HUES6 (cell line): ENCODE measurements around the gene WWOX.

ENCODE experiments used
- H3K27ac ChIP-seq: 2 replicates; pipeline ENCODE4 v1.7.0; 2013; ENCODE audit warnings: low read depth, mild to moderate bottlenecking, low read length, inconsistent platforms
- H3K27me3 ChIP-seq: 2 replicates; pipeline ENCODE4 v1.6.1; 2013; ENCODE audit warnings: low read length; ENCODE audit not compliant: control insufficient read depth, insufficient read depth
- H3K36me3 ChIP-seq: 2 replicates; pipeline ENCODE4 v1.6.1; 2013; ENCODE audit warnings: low read length; ENCODE audit not compliant: control insufficient read depth, insufficient read depth
- H3K4me1 ChIP-seq: 2 replicates; pipeline ENCODE4 v1.6.1; 2013; ENCODE audit warnings: low read length; ENCODE audit not compliant: control insufficient read depth, insufficient read depth
- H3K4me3 ChIP-seq: 2 replicates; pipeline ENCODE4 v1.5.1; 2013; ENCODE audit warnings: low read depth, low read length
- H3K9ac ChIP-seq: one replicate; pipeline ENCODE4 v1.6.1; 2013; ENCODE audit warnings: mild to moderate bottlenecking, low read length
- H3K9me3 ChIP-seq: 2 replicates; pipeline ENCODE4 v1.6.1; 2013; ENCODE audit warnings: low read depth, low read length; ENCODE audit not compliant: control insufficient read depth, insufficient read depth

WWOX gene

GRCh38 chr16:78211946-78212345 lies 112.5 kb downstream of the WWOX start:
- no peak overlapping the region for H3K9ac ChIP-seq
- no peak overlapping the region for H3K4me3 ChIP-seq
- H3K27ac ChIP-seq = no peak overlapping the region
- H3K27me3 ChIP-seq = no peaks in the 10 kb centered on the region
- no peaks in the 10 kb centered on the region for H3K36me3 ChIP-seq
- H3K4me1 ChIP-seq = no peaks in the 10 kb centered on the region; the same call in 1 of the 2 replicates
- H3K9me3 ChIP-seq = no peaks in the 10 kb centered on the region

GRCh38 chr16:78212674-78213073 lies 113.2 kb downstream of the WWOX start:
- Histone ChIP-seq H3K9ac (no peak overlapping the region), H3K4me1 (no peaks in the 10 kb centered on the region; the same call in 1 of the 2 replicates), H3K27ac (no peak overlapping the region)

DNA sequence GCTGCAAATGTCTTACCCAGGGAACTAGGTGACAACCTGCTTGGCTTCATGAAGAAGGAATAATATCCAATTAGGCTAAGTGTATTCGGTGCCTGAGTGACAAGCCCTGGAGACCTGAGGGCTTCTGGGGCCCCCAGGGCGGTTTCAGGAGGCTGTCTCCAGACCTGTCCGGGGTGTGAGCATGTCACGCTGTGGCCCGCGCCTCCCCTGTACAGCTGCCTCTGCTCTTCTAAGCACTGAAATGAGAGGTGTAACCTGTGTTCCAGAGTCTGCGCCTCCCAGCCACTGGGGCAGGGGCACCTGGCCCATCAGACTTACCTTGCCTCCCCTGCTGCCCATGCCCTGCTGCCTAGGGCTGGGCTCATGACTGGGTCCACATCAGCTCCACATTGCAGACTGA lies 114.3 kb downstream of the WWOX start:
- no peaks in the 10 kb centered on the region for H3K9me3 ChIP-seq
- no peak overlapping the region for H3K4me3 ChIP-seq
- no peaks in the 10 kb centered on the region for H3K36me3 ChIP-seq
- no peak overlapping the region for H3K27ac ChIP-seq
- H3K27me3 ChIP-seq = no peaks in the 10 kb centered on the region
- H3K9ac ChIP-seq = no peak overlapping the region
- H3K4me1 ChIP-seq = no peaks in the 10 kb centered on the region; the same call in 1 of the 2 replicates

More at GRCh38 chr16:78212674-78213073, 113.2 kb downstream of the WWOX start:
- no peaks in the 10 kb centered on the region for H3K27me3 ChIP-seq
- no peak overlapping the region for H3K4me3 ChIP-seq
- H3K36me3 ChIP-seq = no peaks in the 10 kb centered on the region
- H3K9me3 ChIP-seq = no peaks in the 10 kb centered on the region

- Histone ChIP-seq H3K4me3 (no peak overlapping the region), H3K9ac (no peak overlapping the region), H3K36me3 (no peaks in the 10 kb centered on the region), H3K27ac (no peak overlapping the region), H3K9me3 (no peaks in the 10 kb centered on the region), H3K4me1 (no peaks in the 10 kb centered on the region; the same call in 1 of the 2 replicates), H3K27me3 (no peaks in the 10 kb centered on the region)
These were observed 115.8 kb downstream of the WWOX start for GRCh38 chr16:78215222-78215621.

DNA sequence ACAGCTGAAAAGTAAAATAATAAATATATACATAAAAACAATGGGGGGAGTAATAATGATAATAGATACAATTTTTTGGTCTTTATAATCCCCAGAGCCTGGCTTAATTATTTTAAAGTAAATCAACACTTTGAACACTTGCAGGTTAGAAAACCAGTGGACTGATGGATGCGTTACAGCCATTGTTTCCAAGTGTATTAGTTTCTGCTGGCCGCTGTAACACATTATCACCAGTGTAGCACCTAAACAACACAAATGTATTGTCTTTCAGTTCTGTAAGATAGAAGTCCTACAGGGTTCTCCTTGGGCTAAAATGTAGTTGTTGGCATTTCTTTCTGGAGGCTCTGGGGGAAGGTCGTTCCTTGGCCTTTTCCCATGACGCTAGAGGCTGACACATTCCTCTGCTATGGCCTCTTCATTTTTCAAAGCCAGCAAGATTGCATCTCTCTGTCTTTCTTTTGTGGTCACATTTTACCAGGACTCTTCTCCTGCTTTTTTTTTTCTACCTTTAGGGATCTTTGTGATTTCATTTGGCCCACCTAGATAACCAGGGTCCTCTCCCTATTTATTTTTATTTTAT lies 116.8 kb downstream of the WWOX start:
- Histone ChIP-seq H3K4me1 (no peaks in the 10 kb centered on the region), H3K27me3 (no peaks in the 10 kb centered on the region), H3K4me3 (no peak overlapping the region), H3K9ac (no peak overlapping the region), H3K36me3 (no peaks in the 10 kb centered on the region), H3K27ac (no peak overlapping the region), H3K9me3 (no peaks in the 10 kb centered on the region)

DNA sequence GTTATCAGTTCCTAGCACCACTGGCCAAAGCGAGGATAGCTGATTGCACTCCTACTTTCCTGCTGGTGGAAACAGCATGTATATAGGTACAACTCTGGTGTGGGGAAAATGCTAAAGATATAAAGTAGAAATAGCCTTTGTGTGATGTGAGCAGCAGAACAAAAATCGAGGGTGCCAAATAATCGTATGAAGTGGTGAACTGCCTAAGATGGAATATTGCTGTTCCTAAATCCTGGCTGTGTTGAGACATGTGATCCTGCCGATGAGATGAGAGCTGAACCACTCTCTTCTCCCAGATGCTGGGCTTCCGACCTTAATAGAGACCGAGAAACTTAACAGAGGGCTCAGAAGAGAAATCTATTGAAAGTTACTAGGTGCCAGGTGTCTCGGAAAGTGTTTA lies 117.8 kb downstream of the WWOX start:
- Histone ChIP-seq H3K27me3 (no peaks in the 10 kb centered on the region), H3K4me1 (no peaks in the 10 kb centered on the region), H3K9ac (no peak overlapping the region), H3K4me3 (no peak overlapping the region), H3K36me3 (no peaks in the 10 kb centered on the region), H3K27ac (no peak overlapping the region), H3K9me3 (no peaks in the 10 kb centered on the region)

DNA sequence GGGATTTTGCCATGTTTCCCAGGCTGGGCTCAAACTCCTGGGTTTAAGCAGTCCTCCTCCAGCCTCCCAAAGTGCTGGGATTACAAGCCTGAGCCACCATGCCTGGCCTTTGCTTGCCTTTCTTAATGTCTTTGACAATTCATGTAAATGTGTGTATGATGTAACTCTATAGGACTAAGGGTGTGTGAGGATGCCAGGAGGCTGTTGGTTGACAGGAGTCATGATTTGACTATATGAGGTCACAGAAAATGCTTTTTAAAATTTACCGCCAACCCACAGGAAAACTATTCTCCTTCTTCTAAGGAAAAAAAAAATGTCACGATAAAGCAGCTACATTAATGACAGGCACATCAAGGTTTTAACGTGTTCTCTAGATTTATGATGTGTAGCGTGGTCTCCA lies 118.8 kb downstream of the WWOX start:
- Histone ChIP-seq H3K4me3 (no peak overlapping the region), H3K36me3 (no peaks in the 10 kb centered on the region), H3K27ac (no peak overlapping the region), H3K9ac (no peak overlapping the region), H3K4me1 (no peaks in the 10 kb centered on the region), H3K27me3 (no peaks in the 10 kb centered on the region), H3K9me3 (no peaks in the 10 kb centered on the region)

GRCh38 chr16:78218856-78219651 lies 119.6 kb downstream of the WWOX start:
- Histone ChIP-seq H3K27ac (no peak overlapping the region), H3K27me3 (no peaks in the 10 kb centered on the region), H3K36me3 (no peaks in the 10 kb centered on the region), H3K4me3 (no peak overlapping the region), H3K9ac (no peak overlapping the region), H3K9me3 (no peaks in the 10 kb centered on the region), H3K4me1 (no peaks in the 10 kb centered on the region)

DNA sequence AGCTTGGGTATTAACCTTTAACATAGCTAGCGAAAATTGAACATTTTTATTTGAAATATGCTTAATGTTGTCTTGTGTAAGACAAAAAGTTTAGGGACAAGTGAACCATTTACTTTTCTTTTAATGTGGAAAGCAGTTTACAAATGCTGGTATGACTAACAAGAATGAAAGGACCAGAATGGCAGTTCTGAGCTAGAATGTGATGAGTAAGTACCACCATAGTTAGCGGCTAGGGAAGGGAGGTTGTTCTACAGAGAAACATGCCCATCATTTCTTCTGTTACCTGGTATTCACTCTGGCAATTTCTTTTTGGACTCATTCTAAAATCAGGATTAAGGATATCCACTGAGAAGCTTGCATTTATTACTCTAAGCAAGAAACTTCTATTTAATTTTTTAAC lies 121.1 kb downstream of the WWOX start:
- Histone ChIP-seq H3K9me3 (no peaks in the 10 kb centered on the region), H3K27ac (no peak overlapping the region), H3K4me3 (no peak overlapping the region), H3K27me3 (no peaks in the 10 kb centered on the region), H3K4me1 (no peaks in the 10 kb centered on the region), H3K36me3 (no peaks in the 10 kb centered on the region), H3K9ac (no peak overlapping the region)

GRCh38 chr16:78221892-78222291 lies 122.4 kb downstream of the WWOX start:
- H3K27me3 ChIP-seq = no peaks in the 10 kb centered on the region
- no peaks in the 10 kb centered on the region for H3K36me3 ChIP-seq
- no peaks in the 10 kb centered on the region for H3K4me1 ChIP-seq
- H3K9me3 ChIP-seq = no peaks in the 10 kb centered on the region
- H3K27ac ChIP-seq = no peak overlapping the region
- H3K4me3 ChIP-seq = no peak overlapping the region
- no peak overlapping the region for H3K9ac ChIP-seq

DNA sequence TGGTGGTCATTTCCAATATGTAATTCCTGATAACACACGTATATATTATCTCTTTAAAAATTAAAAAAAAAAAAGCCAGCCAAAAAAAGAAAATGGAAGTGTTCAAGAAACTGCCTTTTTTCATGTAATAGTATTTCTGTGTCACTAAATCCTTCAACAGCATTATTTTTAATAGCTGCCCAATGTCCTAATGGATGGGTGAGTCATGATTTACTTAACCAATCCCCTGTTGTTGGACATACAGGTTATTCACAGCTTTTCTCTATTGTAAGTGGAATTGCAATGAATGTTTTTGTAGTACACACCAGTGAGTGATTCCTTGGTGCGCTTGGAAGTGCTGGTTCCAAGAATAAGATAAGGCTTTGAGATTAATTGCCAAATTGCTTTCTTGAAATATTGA lies 124.9 kb downstream of the WWOX start:
- H3K9ac ChIP-seq = no peak overlapping the region

More for the DNA sequence above, 124.9 kb downstream of the WWOX start:
- Histone ChIP-seq H3K9me3 (no peaks in the 10 kb centered on the region), H3K27me3 (no peaks in the 10 kb centered on the region), H3K36me3 (no peaks in the 10 kb centered on the region), H3K27ac (no peak overlapping the region), H3K4me3 (no peak overlapping the region), H3K4me1 (no peaks in the 10 kb centered on the region)
